ENCODE measurements around the gene DHRS4.

DHRS4 gene

GRCh38 chr14:23953464-23954278, at the start of gene DHRS4:
DHRS4 (plus strand) TSS chr14:23953770; CDS start chr14:23953789, 19 bp downstream.
- peak; percentile 95 for DNase-seq

- DNase-seq: peak; percentile 36
These were observed 43.3 kb upstream of the DHRS4 start for GRCh38 chr14:23910101-23910875.

GRCh38 chr14:23910876-23911210, 42.7 kb upstream of the DHRS4 start:
- DNase-seq: no peak

- no peak for DNase-seq
These were observed 38.0 kb upstream of the DHRS4 start for GRCh38 chr14:23915559-23915958.

GRCh38 chr14:23916004-23916403, 37.6 kb upstream of the DHRS4 start:
- no peak for DNase-seq

GRCh38 chr14:23916446-23916845, 37.1 kb upstream of the DHRS4 start:
- DNase-seq: no peak

- DNase-seq: no peak
These were observed 31.0 kb upstream of the DHRS4 start for GRCh38 chr14:23922545-23922944.

GRCh38 chr14:23925523-23926075, 28.0 kb upstream of the DHRS4 start:
- no peak for DNase-seq

- no peak for DNase-seq
These were observed 27.0 kb upstream of the DHRS4 start for GRCh38 chr14:23926543-23926942.

GRCh38 chr14:23929136-23929535, 24.4 kb upstream of the DHRS4 start:
- DNase-seq: no peak

GRCh38 chr14:23929822-23930294, 23.7 kb upstream of the DHRS4 start:
- DNase-seq: peak; percentile 79

- DNase-seq: no peak
These were observed 22.8 kb upstream of the DHRS4 start for GRCh38 chr14:23930742-23931141.

GRCh38 chr14:23931721-23932289, 21.8 kb upstream of the DHRS4 start:
- no peak for DNase-seq

- DNase-seq: no peak
These were observed 20.9 kb upstream of the DHRS4 start for GRCh38 chr14:23932639-23933038.

GRCh38 chr14:23933108-23933741, 20.3 kb upstream of the DHRS4 start:
- DNase-seq: no peak

GRCh38 chr14:23933742-23934128, 19.8 kb upstream of the DHRS4 start:
- DNase-seq: no peak

GRCh38 chr14:23935158-23935557, 18.4 kb upstream of the DHRS4 start:
- DNase-seq: no peak

- no peak for DNase-seq
These were observed 17.3 kb upstream of the DHRS4 start for GRCh38 chr14:23936084-23936829.

GRCh38 chr14:23937203-23937602, 16.4 kb upstream of the DHRS4 start:
- DNase-seq: no peak

GRCh38 chr14:23938823-23939222, 14.7 kb upstream of the DHRS4 start:
- DNase-seq: no peak

- no peak for DNase-seq
These were observed 13.8 kb upstream of the DHRS4 start for GRCh38 chr14:23939607-23940326.

GRCh38 chr14:23941230-23941629, 12.3 kb upstream of the DHRS4 start:
- DNase-seq: no peak
